GM21723 (cell line): ENCODE results near the gene PSMD6.

Experiments used
- ATAC-seq: cut with Tn5 transposase; IDR thresholded peaks from one replicate; pipeline ENCODE4 v1.9.1; 2021; ENCODE audit warnings: mild to moderate bottlenecking, moderate library complexity; ENCODE audit not compliant: unreplicated experiment

PSMD6 gene

GRCh38 chr3:64046996-64047594 lies 23.8 kb upstream of the PSMD6 start:
- no peak for ATAC-seq

GRCh38 chr3:64046592-64046991 lies 23.3 kb upstream of the PSMD6 start:
- ATAC-seq: no peak

DNA sequence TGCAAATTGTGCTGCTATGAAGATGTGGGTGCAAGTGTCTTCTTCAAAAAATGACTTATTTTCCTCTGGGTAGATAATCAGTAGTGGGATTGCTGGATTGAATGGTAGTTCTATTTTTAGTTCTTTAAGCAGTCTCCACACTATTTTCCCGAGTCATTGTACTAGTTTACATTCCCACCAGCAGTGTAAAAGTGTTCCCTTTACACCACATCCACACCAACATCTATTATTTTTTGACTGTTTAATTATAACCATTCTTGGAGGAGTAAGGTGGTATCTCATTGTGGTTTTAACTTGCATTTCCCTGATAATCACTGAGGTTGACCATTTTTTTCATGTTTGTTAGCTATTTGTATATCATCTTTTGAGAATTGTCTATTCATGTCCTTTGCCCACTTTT lies 19.7 kb upstream of the PSMD6 start:
- no peak for ATAC-seq

DNA sequence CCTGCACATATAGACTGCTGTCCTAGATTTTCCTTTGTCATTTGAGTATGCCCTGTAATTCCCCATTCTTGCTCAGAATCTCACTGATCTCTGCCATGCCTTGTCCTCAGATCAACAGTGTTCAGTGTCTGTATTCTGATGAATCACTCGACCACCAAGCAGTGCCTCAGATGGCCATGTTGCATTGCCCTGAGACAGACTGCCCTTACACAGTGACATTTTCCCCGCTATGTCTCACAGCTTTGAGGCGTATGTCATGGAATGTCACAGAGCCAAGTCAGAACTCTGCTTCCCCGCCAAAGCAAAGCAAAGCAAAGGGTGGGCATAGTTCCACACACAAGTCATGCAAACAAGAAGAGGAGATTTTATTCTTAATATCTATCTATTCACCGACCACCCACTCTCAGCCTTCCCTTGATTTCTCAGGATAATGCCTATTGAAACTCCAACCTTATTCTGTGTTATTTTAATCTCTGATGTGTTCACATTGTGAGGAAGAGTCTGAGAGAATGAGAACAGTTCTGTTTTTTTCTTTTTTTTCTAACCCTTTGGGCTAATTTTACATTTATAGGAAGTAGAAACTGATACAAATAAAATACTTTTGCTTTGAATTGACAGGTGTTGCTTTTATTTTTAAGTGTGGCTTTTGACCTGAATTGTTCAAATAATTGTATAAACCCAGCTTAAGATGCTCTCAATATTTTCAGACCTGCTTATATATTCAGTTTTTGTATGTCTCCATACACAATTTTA lies 16.9 kb upstream of the PSMD6 start:
- no peak for ATAC-seq

DNA sequence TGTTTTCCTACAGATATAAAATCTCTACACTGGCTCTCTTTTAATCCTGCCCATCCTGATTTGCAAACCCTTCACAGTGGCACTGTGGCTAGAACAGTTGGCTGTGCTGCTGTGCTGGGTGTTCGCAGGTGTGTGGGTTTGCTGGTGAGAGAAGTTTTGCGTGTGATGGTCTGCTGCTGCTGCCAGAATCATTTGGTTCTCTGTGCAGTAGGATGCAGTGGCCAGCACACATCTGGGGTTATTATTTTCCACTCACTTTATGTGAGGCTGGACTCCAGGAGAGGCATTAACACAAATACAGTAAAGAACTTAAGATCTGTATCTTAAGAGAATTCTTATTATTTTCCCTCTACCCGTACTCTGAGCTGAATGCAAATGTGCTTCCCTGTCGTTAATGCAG lies 16.0 kb upstream of the PSMD6 start:
- ATAC-seq: no peak

- ATAC-seq: no peak
These were observed 15.0 kb upstream of the PSMD6 start for GRCh38 chr3:64038253-64038767.

GRCh38 chr3:64037084-64037483 lies 13.8 kb upstream of the PSMD6 start:
- ATAC-seq: no peak

GRCh38 chr3:64033069-64033468 lies 9.8 kb upstream of the PSMD6 start:
- no peak for ATAC-seq

GRCh38 chr3:64031540-64032508 lies 8.5 kb upstream of the PSMD6 start:
- no peak for ATAC-seq

DNA sequence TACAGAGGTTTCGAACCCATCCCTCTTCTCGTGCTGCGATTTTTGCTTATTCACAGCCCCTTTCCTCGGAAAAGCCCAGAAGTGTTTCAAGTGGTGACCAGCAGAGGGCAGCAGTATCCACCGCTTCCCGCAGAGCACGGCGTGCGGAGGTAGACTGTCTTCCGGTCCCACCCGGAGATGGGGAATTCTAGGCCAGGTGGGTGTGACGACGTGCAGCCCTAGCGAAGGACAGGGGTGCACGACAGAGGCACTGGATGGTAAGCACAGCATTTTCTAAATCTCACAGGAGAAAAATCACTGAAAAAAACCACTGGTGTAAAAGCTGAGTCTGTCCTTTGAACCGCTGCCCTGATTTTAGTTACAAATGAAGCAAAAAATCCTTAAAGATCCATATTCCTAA lies 7.4 kb upstream of the PSMD6 start:
- ATAC-seq: peak; percentile 99

- ATAC-seq: no peak
These were observed 6.0 kb upstream of the PSMD6 start for GRCh38 chr3:64029287-64029686.

DNA sequence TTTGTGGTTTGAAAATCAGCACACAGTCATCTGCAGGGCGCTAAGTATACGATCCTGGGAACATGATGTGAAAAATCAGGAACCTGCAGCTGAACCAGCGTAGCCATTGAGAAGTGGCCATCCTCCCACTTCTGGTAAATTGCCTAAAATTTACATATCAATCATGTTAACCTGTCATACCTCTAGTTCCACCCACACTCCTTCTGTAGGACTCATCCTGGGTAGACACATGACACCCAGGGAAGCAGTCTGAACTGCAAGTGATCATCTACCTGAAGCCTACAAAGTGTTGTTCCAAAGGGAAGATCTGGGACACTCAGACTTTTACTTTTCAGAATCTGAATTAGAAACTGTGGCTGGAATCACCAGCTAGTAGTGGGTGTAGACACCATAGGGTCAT lies 5.5 kb upstream of the PSMD6 start:
- ATAC-seq: no peak

- ATAC-seq: no peak
These were observed 4.4 kb upstream of the PSMD6 start for GRCh38 chr3:64027658-64028057.

DNA sequence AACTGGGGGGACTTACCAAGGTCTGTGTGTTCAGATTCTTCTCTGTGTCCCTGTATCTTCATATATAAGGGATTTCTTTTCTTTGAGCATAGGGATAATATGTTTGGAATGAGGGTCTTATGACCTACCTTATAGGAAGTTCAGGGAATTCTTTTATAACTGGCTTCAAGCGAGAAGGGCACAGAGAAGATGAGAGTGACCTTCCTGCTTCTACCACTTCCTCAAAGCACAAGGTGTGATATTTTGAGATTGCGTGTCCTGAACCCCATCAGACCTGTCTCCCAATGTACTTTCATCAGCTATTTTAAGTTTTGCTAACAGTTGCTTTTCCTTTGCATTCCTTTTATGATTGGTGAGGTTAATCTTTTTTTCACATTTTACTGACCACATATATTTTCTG lies 3.1 kb upstream of the PSMD6 start:
- ATAC-seq: no peak

DNA sequence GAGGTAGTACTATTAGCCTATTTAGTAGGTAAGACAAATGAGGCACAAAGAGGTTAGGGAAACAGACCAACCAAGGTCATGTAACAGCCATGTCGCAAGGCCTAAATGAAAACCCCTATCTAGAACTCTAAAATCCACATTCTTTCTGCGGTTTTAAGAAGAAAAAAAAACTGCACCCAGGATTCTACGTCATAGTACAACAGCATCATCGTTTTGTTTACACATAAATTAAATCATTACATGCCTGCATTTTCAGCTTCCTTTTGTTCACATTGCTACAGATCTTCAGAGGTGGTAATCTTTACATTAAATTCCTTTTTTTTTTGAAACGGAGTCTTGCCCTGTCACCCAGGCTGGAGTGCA lies 548 bp upstream of the PSMD6 start:
- peak; percentile 4 for ATAC-seq

DNA sequence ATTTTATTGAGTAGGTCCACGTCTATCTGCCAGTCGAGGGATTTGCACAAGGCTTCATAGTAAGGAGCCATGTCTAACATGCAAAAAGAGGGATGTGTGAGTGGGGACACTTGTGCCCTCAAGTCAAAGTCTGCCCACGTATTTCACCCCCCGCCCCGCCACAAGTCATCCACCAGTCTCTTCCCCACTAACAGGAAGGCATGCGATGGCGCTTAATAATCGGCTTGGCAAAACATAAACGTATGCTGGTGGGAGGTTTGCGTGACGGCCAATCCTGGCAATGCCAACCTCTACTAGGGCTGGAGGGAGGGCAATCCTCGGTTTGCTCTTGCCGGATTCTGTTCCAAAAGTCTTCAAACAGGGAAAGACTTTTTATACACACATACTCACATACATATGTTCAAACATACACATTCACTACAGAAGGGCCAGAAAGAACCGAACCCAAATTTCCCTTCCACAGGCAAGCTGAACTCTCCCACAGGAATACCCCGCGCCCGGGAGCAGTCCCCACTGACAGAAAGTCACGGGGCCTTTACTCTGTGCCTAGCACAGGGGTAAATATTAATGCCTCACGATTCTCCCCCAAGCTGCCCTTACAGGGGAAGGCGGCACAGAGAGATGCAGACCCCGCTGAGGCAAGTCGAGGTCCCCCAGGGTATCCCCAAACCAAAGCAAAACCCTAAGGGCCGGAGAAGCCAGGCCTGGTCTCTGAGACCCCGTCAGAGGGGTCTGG lies 675 bp downstream of the PSMD6 start:
- ATAC-seq: peak; percentile 15

DNA sequence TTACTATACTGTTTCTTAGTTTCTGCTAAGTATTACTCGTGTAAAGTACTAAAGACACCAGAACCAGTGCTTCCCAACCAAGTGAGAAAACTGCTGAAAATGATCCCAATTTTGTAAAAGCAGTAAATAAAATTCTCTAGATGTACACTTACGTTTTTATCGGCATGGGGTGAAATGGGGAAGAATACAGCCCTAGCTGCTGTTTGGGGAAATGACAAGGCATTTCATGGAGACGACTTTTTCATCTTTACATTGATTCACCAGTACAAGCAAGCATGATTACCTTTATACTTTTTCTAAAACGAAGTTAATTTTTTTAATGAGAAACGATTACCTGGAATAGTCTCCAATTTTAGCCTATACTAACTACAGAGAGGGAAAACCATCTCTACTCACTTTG lies 1.4 kb downstream of the PSMD6 start:
- no peak for ATAC-seq

- no peak for ATAC-seq
These were observed 3.4 kb downstream of the PSMD6 start for GRCh38 chr3:64019879-64020278.

GRCh38 chr3:64019271-64019670 lies 4.0 kb downstream of the PSMD6 start:
- no peak for ATAC-seq

- no peak for ATAC-seq
These were observed 6.2 kb downstream of the PSMD6 start for GRCh38 chr3:64016941-64017620.
